Measurements from ENCODE around the gene UNC5C.

The UNC5C gene

GRCh38 chr4:95507561-95507960, 41.2 kb downstream of the UNC5C start:
- Histone ChIP-seq H3K4me3 (ENCODE audit: low read depth in 1 of 5, low read length in 5 of 5) (no peak overlapping the region), H3K27me3 (ENCODE audit: control insufficient read depth in 5 of 5, insufficient read depth in 4 of 5, low read length in 5 of 5) (no peaks in the 10 kb centered on the region), H3K27ac (ENCODE audit: low read depth, low read length) (no peak overlapping the region), H3K9ac (ENCODE audit: low read length in 5 of 5) (no peak overlapping the region), H3K4me1 (ENCODE audit: control insufficient read depth in 5 of 5, insufficient read depth in 5 of 5, low read length in 5 of 5) (no peaks in the 10 kb centered on the region), H3K36me3 (ENCODE audit: control insufficient read depth in 5 of 5, insufficient read depth in 5 of 5, low read length in 5 of 5) (no peaks in the 10 kb centered on the region), H3K9me3 (ENCODE audit: control insufficient read depth in 5 of 5, low read length in 5 of 5) (no peaks in the 10 kb centered on the region)

GRCh38 chr4:95507147-95507546, 41.6 kb downstream of the UNC5C start:
- H3K9ac ChIP-seq (ENCODE audit: low read length in 5 of 5) = no peak overlapping the region
- no peak overlapping the region for H3K27ac ChIP-seq (ENCODE audit: low read depth, low read length)
- H3K27me3 ChIP-seq (ENCODE audit: control insufficient read depth in 5 of 5, insufficient read depth in 4 of 5, low read length in 5 of 5) = no peaks in the 10 kb centered on the region
- H3K36me3 ChIP-seq (ENCODE audit: control insufficient read depth in 5 of 5, insufficient read depth in 5 of 5, low read length in 5 of 5) = no peaks in the 10 kb centered on the region
- H3K4me3 ChIP-seq (ENCODE audit: low read depth in 1 of 5, low read length in 5 of 5) = no peak overlapping the region
- H3K4me1 ChIP-seq (ENCODE audit: control insufficient read depth in 5 of 5, insufficient read depth in 5 of 5, low read length in 5 of 5) = no peaks in the 10 kb centered on the region
- no peaks in the 10 kb centered on the region for H3K9me3 ChIP-seq (ENCODE audit: control insufficient read depth in 5 of 5, low read length in 5 of 5)

- Histone ChIP-seq H3K36me3 (ENCODE audit: control insufficient read depth in 5 of 5, insufficient read depth in 5 of 5, low read length in 5 of 5) (no peaks in the 10 kb centered on the region), H3K9ac (ENCODE audit: low read length in 5 of 5) (no peak overlapping the region), H3K9me3 (ENCODE audit: control insufficient read depth in 5 of 5, low read length in 5 of 5) (no peaks in the 10 kb centered on the region), H3K4me1 (ENCODE audit: control insufficient read depth in 5 of 5, insufficient read depth in 5 of 5, low read length in 5 of 5) (no peaks in the 10 kb centered on the region), H3K27ac (ENCODE audit: low read depth, low read length) (no peak overlapping the region), H3K4me3 (ENCODE audit: low read depth in 1 of 5, low read length in 5 of 5) (no peak overlapping the region), H3K27me3 (ENCODE audit: control insufficient read depth in 5 of 5, insufficient read depth in 4 of 5, low read length in 5 of 5) (no peaks in the 10 kb centered on the region)
Observed at GRCh38 chr4:95506264-95506663, 42.5 kb downstream of the UNC5C start.

- no peaks in the 10 kb centered on the region for H3K9me3 ChIP-seq (ENCODE audit: control insufficient read depth in 5 of 5, low read length in 5 of 5)
- H3K36me3 ChIP-seq (ENCODE audit: control insufficient read depth in 5 of 5, insufficient read depth in 5 of 5, low read length in 5 of 5) = no peaks in the 10 kb centered on the region
- no peak overlapping the region for H3K27ac ChIP-seq (ENCODE audit: low read depth, low read length)
- H3K27me3 ChIP-seq (ENCODE audit: control insufficient read depth in 5 of 5, insufficient read depth in 4 of 5, low read length in 5 of 5) = no peaks in the 10 kb centered on the region
- H3K4me1 ChIP-seq (ENCODE audit: control insufficient read depth in 5 of 5, insufficient read depth in 5 of 5, low read length in 5 of 5) = no peaks in the 10 kb centered on the region
- H3K4me3 ChIP-seq (ENCODE audit: low read depth in 1 of 5, low read length in 5 of 5) = no peak overlapping the region
- no peak overlapping the region for H3K9ac ChIP-seq (ENCODE audit: low read length in 5 of 5)
Observed at GRCh38 chr4:95505799-95506198, 43.0 kb downstream of the UNC5C start.

- Histone ChIP-seq H3K4me3 (ENCODE audit: low read depth in 1 of 5, low read length in 5 of 5) (no peak overlapping the region), H3K4me1 (ENCODE audit: control insufficient read depth in 5 of 5, insufficient read depth in 5 of 5, low read length in 5 of 5) (no peaks in the 10 kb centered on the region), H3K9me3 (ENCODE audit: control insufficient read depth in 5 of 5, low read length in 5 of 5) (no peaks in the 10 kb centered on the region), H3K9ac (ENCODE audit: low read length in 5 of 5) (no peak overlapping the region), H3K27me3 (ENCODE audit: control insufficient read depth in 5 of 5, insufficient read depth in 4 of 5, low read length in 5 of 5) (no peaks in the 10 kb centered on the region), H3K27ac (ENCODE audit: low read depth, low read length) (no peak overlapping the region), H3K36me3 (ENCODE audit: control insufficient read depth in 5 of 5, insufficient read depth in 5 of 5, low read length in 5 of 5) (no peaks in the 10 kb centered on the region)
Observed at GRCh38 chr4:95505151-95505550, 43.6 kb downstream of the UNC5C start.

- H3K4me3 ChIP-seq (ENCODE audit: low read depth in 1 of 5, low read length in 5 of 5) = no peak overlapping the region
- H3K4me1 ChIP-seq (ENCODE audit: control insufficient read depth in 5 of 5, insufficient read depth in 5 of 5, low read length in 5 of 5) = no peaks in the 10 kb centered on the region
- no peaks in the 10 kb centered on the region for H3K36me3 ChIP-seq (ENCODE audit: control insufficient read depth in 5 of 5, insufficient read depth in 5 of 5, low read length in 5 of 5)
Observed at GRCh38 chr4:95504501-95504900, 44.3 kb downstream of the UNC5C start.

GRCh38 chr4:95500361-95500760, 48.4 kb downstream of the UNC5C start:
- no peaks in the 10 kb centered on the region for H3K9me3 ChIP-seq (ENCODE audit: control insufficient read depth in 5 of 5, low read length in 5 of 5)
- no peak overlapping the region for H3K9ac ChIP-seq (ENCODE audit: low read length in 5 of 5)
- no peak overlapping the region for H3K27ac ChIP-seq (ENCODE audit: low read depth, low read length)
- H3K4me3 ChIP-seq (ENCODE audit: low read depth in 1 of 5, low read length in 5 of 5) = no peak overlapping the region
- no peaks in the 10 kb centered on the region for H3K36me3 ChIP-seq (ENCODE audit: control insufficient read depth in 5 of 5, insufficient read depth in 5 of 5, low read length in 5 of 5)
- H3K27me3 ChIP-seq (ENCODE audit: control insufficient read depth in 5 of 5, insufficient read depth in 4 of 5, low read length in 5 of 5) = no peaks in the 10 kb centered on the region
- no peaks in the 10 kb centered on the region for H3K4me1 ChIP-seq (ENCODE audit: control insufficient read depth in 5 of 5, insufficient read depth in 5 of 5, low read length in 5 of 5)

More at GRCh38 chr4:95504501-95504900, 44.3 kb downstream of the UNC5C start:
- no peak overlapping the region for H3K27ac ChIP-seq (ENCODE audit: low read depth, low read length)
- no peaks in the 10 kb centered on the region for H3K9me3 ChIP-seq (ENCODE audit: control insufficient read depth in 5 of 5, low read length in 5 of 5)
- H3K9ac ChIP-seq (ENCODE audit: low read length in 5 of 5) = no peak overlapping the region
- no peaks in the 10 kb centered on the region for H3K27me3 ChIP-seq (ENCODE audit: control insufficient read depth in 5 of 5, insufficient read depth in 4 of 5, low read length in 5 of 5)

GRCh38 chr4:95499291-95499696, 49.5 kb downstream of the UNC5C start:
- H3K9ac ChIP-seq (ENCODE audit: low read length in 5 of 5) = no peak overlapping the region
- H3K36me3 ChIP-seq (ENCODE audit: control insufficient read depth in 5 of 5, insufficient read depth in 5 of 5, low read length in 5 of 5) = no peaks in the 10 kb centered on the region
- no peaks in the 10 kb centered on the region for H3K27me3 ChIP-seq (ENCODE audit: control insufficient read depth in 5 of 5, insufficient read depth in 4 of 5, low read length in 5 of 5)

GRCh38 chr4:95494186-95494585, 54.6 kb downstream of the UNC5C start:
- no peak overlapping the region for H3K4me3 ChIP-seq (ENCODE audit: low read depth in 1 of 5, low read length in 5 of 5)
- H3K36me3 ChIP-seq (ENCODE audit: control insufficient read depth in 5 of 5, insufficient read depth in 5 of 5, low read length in 5 of 5) = no peaks in the 10 kb centered on the region
- H3K9me3 ChIP-seq (ENCODE audit: control insufficient read depth in 5 of 5, low read length in 5 of 5) = no peaks in the 10 kb centered on the region
- no peak overlapping the region for H3K9ac ChIP-seq (ENCODE audit: low read length in 5 of 5)
- no peaks in the 10 kb centered on the region for H3K27me3 ChIP-seq (ENCODE audit: control insufficient read depth in 5 of 5, insufficient read depth in 4 of 5, low read length in 5 of 5)
- no peak overlapping the region for H3K27ac ChIP-seq (ENCODE audit: low read depth, low read length)
- H3K4me1 ChIP-seq (ENCODE audit: control insufficient read depth in 5 of 5, insufficient read depth in 5 of 5, low read length in 5 of 5) = no peaks in the 10 kb centered on the region

More at GRCh38 chr4:95499291-95499696, 49.5 kb downstream of the UNC5C start:
- Histone ChIP-seq H3K4me1 (ENCODE audit: control insufficient read depth in 5 of 5, insufficient read depth in 5 of 5, low read length in 5 of 5) (no peaks in the 10 kb centered on the region), H3K4me3 (ENCODE audit: low read depth in 1 of 5, low read length in 5 of 5) (no peak overlapping the region), H3K9me3 (ENCODE audit: control insufficient read depth in 5 of 5, low read length in 5 of 5) (no peaks in the 10 kb centered on the region), H3K27ac (ENCODE audit: low read depth, low read length) (no peak overlapping the region)

- H3K4me3 ChIP-seq (ENCODE audit: low read depth in 1 of 5, low read length in 5 of 5) = no peak overlapping the region
- no peaks in the 10 kb centered on the region for H3K4me1 ChIP-seq (ENCODE audit: control insufficient read depth in 5 of 5, insufficient read depth in 5 of 5, low read length in 5 of 5)
- H3K27ac ChIP-seq (ENCODE audit: low read depth, low read length) = no peak overlapping the region
- no peaks in the 10 kb centered on the region for H3K27me3 ChIP-seq (ENCODE audit: control insufficient read depth in 5 of 5, insufficient read depth in 4 of 5, low read length in 5 of 5)
- H3K9ac ChIP-seq (ENCODE audit: low read length in 5 of 5) = no peak overlapping the region
- no peaks in the 10 kb centered on the region for H3K9me3 ChIP-seq (ENCODE audit: control insufficient read depth in 5 of 5, low read length in 5 of 5)
- H3K36me3 ChIP-seq (ENCODE audit: control insufficient read depth in 5 of 5, insufficient read depth in 5 of 5, low read length in 5 of 5) = no peaks in the 10 kb centered on the region
Observed at GRCh38 chr4:95478679-95479078, 70.1 kb downstream of the UNC5C start.

- H3K27me3 ChIP-seq (ENCODE audit: control insufficient read depth in 5 of 5, insufficient read depth in 4 of 5, low read length in 5 of 5) = no peaks in the 10 kb centered on the region
- H3K36me3 ChIP-seq (ENCODE audit: control insufficient read depth in 5 of 5, insufficient read depth in 5 of 5, low read length in 5 of 5) = no peaks in the 10 kb centered on the region
- no peak overlapping the region for H3K27ac ChIP-seq (ENCODE audit: low read depth, low read length)
- H3K9me3 ChIP-seq (ENCODE audit: control insufficient read depth in 5 of 5, low read length in 5 of 5) = no peaks in the 10 kb centered on the region
- H3K4me1 ChIP-seq (ENCODE audit: control insufficient read depth in 5 of 5, insufficient read depth in 5 of 5, low read length in 5 of 5) = no peaks in the 10 kb centered on the region
- H3K4me3 ChIP-seq (ENCODE audit: low read depth in 1 of 5, low read length in 5 of 5) = no peak overlapping the region
- no peak overlapping the region for H3K9ac ChIP-seq (ENCODE audit: low read length in 5 of 5)
Observed at GRCh38 chr4:95476121-95476520, 72.7 kb downstream of the UNC5C start.

Data from subcutaneous abdominal adipose tissue (tissue), 5 donors.